ENCODE results near the gene CASTOR2.

The CASTOR2 gene

DNA sequence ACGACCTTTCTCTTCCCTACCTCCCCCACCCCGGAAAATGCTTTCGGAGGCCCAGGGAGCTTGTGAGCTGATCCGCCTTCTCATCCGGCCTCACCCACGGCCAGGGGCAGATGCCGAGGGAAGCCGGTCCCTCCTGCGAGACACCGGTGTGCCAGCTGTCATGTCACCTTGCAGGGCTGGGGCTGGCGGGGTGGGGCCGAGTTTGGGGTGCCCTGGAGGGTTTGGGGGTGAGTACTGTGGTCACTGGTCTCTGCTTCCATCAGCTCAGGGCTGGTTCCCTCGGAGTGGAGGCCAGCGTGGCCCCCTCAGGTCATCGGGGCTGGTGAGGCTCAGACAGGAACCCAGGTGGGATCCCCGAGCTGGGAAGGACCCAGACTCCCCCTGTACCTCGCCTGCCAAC, 60.4 kb downstream of the CASTOR2 start:
- H3K4me3 ChIP-seq (ENCODE audit: low read depth, low read length): no peak overlapping the region
- TF ChIP-seq, protein P1, sequence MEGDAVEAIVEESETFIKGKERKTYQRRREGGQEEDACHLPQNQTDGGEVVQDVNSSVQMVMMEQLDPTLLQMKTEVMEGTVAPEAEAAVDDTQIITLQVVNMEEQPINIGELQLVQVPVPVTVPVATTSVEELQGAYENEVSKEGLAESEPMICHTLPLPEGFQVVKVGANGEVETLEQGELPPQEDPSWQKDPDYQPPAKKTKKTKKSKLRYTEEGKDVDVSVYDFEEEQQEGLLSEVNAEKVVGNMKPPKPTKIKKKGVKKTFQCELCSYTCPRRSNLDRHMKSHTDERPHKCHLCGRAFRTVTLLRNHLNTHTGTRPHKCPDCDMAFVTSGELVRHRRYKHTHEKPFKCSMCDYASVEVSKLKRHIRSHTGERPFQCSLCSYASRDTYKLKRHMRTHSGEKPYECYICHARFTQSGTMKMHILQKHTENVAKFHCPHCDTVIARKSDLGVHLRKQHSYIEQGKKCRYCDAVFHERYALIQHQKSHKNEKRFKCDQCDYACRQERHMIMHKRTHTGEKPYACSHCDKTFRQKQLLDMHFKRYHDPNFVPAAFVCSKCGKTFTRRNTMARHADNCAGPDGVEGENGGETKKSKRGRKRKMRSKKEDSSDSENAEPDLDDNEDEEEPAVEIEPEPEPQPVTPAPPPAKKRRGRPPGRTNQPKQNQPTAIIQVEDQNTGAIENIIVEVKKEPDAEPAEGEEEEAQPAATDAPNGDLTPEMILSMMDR (IDR thresholded peaks at IDR 0.05; ENCODE audit: borderline replicate concordance, insufficient read depth, low read depth, low read length): no peak

DNA sequence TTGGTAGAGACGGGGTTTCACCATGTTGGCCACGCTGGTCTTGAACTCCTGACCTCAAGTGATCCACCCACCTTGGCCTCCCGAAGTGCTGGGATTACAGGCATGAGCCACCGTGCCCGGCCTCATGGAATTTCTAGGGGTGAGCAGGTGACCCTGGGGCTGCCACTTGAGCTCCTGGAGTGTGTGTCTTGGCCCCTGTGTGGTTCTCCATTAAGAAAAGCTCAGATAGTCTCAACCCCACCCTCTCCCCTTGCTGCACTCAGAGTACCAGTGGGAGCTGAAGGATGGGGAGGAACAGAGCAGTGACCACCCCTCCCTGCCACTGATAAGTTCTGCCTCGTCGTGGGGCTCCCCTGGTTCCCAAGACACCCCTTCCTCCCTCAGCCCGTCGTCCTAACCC, 63.8 kb downstream of the CASTOR2 start:
- TF ChIP-seq, protein P1 (IDR thresholded peaks at IDR 0.05; ENCODE audit: borderline replicate concordance, insufficient read depth, low read depth, low read length): no peak
- no peak overlapping the region for H3K4me3 ChIP-seq (ENCODE audit: low read depth, low read length)

DNA sequence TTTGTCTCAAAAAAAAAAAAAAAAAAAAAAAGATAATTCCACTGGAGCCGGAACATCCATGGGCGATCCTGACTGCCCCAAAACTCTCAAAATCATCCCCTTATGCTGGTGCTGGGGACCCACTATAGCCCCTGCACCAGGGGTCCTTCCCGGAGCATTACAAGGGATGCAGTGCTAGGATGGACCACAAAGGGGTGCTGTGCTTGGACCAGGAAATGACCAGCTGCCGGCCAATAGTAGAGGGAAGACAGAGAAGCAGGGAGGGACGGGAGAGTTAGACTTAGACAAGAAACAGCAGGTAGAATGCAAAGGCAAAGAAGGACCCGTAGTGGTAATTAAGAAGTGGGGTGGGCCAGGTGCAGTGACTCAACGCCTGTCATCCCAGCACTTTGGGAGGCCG, 68.6 kb downstream of the CASTOR2 start:
- TF ChIP-seq, protein P1 (IDR thresholded peaks at IDR 0.05; ENCODE audit: borderline replicate concordance, insufficient read depth, low read depth, low read length): no peak
- no peak overlapping the region for H3K4me3 ChIP-seq (ENCODE audit: low read depth, low read length)

DNA sequence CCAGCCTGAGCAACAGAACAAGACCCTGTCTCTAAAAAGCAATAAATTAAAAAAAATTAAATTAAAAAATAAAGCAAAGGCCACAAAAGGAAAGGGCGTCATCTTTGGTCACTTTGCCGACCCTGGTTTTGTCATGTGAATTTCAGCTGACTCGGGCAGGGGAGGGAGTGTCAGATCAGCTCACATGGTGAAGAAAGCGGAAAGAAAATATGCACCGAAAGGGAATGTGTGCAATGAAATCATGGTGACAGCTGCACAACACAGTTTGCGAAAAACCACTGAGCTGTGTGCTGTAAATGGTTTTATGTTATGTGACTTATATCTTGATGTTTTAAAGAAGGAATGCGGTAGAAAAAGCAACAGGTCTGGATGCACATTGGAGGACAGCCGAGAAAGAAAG, 69.3 kb downstream of the CASTOR2 start:
- TF ChIP-seq, protein P1 (IDR thresholded peaks at IDR 0.05; ENCODE audit: borderline replicate concordance, insufficient read depth, low read depth, low read length): no peak
- no peak overlapping the region for H3K4me3 ChIP-seq (ENCODE audit: low read depth, low read length)

DNA sequence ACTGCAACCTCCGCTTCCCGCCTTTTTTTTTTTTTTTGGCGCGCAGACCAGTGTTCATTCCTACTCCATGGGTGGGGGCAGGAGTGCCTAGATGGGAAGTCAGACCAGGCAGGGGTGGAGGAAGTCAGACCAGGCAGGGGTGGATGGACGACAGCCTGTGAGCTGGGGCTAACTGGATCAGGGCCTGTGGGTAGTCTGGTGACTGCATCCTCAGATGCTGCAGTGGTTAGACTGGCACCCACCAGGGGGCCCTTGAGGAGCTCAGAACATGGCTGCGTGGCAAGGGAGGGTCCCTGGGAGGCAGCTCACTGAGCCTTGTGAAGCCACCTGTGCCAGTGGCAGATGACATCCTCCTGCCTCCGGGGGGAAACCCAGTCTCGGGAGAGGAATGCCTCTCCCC, 74.0 kb downstream of the CASTOR2 start:
- TF ChIP-seq, protein P1 (IDR thresholded peaks at IDR 0.05; ENCODE audit: borderline replicate concordance, insufficient read depth, low read depth, low read length): no peak
- H3K4me3 ChIP-seq (ENCODE audit: low read depth, low read length): no peak overlapping the region

DNA sequence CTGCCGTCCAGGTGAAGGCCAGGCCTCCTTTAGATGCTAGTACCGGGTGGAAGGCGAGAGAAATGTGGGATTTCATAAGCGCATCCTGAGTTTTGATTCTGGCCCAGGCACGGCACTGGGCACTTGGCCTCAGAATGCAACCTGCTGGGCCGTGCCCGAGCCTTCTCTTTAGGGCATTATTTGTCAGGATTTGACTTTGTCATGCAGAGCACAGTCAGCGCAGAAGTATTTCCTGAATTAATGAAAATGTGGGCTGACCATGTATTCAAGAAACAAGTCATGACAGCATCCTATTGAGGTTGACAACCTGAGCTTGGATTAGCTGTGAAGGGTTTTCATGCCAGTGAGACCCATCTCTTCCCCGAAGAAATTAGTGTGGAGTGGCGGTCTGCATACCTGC, 74.7 kb downstream of the CASTOR2 start:
- no peak overlapping the region for H3K4me3 ChIP-seq (ENCODE audit: low read depth, low read length)

DNA sequence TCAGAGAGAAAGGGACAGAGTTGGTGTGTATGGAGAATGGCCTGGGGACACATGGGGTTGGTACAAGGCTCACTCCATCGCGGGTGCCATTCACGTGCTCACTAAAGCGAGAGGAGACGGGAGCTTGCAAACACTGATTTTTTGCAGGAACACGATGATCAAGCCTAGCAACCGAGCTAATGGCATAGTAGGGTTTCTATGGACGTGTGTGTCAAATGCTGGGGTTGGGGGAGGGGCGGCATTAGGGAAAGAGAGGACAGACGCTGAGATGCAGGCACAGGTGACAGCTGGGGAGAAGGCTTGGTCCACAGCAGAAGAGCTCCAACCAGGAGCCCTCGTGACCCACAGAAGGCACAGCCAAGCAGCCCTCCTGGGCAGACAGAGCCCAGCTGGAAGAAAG, 75.2 kb downstream of the CASTOR2 start:
- TF ChIP-seq, protein P1 (IDR thresholded peaks at IDR 0.05; ENCODE audit: borderline replicate concordance, insufficient read depth, low read depth, low read length): no peak

More for the DNA sequence above, 74.7 kb downstream of the CASTOR2 start:
- TF ChIP-seq, protein P1 (IDR thresholded peaks at IDR 0.05; ENCODE audit: borderline replicate concordance, insufficient read depth, low read depth, low read length): no peak

More for the DNA sequence above, 75.2 kb downstream of the CASTOR2 start:
- H3K4me3 ChIP-seq (ENCODE audit: low read depth, low read length): no peak overlapping the region
